CD4-positive, alpha-beta T cell treated with Interleukin-12 subunit alpha and Interleukin-12 subunit beta, for 1 hour (primary cell): Measurements from ENCODE around the gene TEC.

ENCODE experiments used
- DNase-seq: peaks from one replicate; pipeline ENCODE4 v3.0.0-alpha.2; 2020

The TEC gene

DNA sequence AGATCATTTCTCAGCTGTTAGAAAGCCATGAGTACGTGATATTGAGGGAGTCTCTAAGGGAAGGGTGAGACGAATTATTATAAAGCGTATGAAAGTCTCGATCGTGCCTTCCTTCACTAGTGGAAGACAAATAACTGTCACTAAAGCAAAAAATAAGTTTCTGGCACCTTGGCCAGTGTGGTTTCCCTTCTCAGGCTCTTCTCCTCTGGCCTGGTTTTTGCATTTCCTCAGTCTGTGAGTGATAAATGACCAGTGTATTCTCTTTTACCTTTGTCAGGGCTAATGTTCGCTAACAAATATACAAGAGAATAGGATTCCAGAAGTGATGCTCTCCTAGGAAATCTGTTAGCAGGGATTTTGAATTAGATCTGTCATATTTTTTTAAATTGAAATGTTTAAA lies 155.2 kb downstream of the TEC start:
- no peak for DNase-seq

DNA sequence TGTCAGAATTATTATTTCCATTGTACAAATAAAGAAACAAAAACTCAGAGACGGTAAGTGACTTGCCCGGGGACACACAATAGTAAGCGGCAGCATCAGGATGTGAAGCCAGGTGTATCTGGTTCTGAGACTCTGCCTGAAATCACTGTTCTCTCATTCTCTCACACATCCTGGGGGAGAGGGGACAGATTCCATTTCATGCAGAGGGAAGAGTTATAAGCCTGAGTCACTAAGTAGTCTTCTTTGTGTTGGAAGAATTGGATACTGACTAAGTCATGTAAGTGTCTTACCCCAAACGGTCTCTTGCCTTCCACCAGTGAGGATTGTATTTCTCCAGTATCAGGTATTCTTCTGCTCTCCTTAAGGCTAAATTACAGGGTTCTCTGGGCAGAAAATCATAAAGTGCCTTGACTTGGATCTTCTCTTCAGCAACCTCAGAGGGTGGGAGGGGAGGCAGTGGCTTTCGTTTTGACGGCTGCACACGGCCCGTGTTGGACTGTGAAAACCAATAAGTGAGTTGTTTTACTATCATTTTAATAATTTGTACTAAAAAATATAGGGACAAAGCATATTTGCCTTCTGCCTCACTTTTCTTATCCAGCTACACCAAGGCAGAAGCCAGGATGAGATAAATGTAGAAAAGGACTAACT lies 157.5 kb downstream of the TEC start:
- peak; percentile 19 for DNase-seq

GRCh38 chr4:48110452-48110978 lies 159.1 kb downstream of the TEC start:
- DNase-seq: no peak

DNA sequence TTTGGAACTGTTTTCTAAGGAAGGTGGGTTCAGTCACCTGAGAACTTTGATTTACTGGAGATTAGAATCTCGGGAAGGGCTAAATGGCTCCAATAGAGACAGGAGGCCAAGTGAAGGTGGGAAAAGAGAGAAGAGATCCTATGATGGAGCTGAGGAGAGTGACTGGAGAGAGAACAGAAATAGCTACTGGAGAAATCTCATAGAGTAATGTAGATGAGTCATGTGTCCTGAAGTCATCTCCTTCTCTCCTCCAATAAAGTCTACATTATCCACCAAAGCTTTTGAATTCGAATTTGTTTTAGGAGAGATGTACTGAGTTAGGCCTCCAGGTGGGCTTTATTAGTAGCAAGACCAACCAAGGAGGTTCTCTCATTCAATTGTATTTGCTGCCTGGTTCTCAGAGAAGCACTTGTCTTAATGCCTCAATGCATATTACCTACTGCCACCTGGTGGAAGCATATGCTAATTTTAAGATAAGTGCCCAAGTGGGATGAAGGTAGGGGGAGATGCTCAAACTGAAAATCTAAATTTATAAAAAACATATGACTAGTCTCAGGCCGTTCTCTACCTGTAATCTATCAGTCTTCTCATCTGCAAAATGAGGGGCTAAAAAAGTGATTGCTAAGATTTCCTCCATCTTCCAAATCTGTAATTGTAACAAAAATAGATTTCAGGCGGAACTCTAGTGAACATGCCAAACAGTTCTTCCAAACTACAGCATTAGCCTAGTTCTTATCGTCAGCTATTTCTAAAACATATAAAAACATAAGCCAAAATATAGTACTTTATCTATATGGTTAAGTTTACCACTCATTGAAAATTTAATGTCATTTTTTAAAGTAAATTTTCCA lies 160.0 kb downstream of the TEC start:
- DNase-seq: peak; percentile 62

GRCh38 chr4:48108309-48109073 lies 161.1 kb downstream of the TEC start:
- DNase-seq: no peak

GRCh38 chr4:48105230-48105629 lies 164.4 kb downstream of the TEC start:
- DNase-seq: no peak

DNA sequence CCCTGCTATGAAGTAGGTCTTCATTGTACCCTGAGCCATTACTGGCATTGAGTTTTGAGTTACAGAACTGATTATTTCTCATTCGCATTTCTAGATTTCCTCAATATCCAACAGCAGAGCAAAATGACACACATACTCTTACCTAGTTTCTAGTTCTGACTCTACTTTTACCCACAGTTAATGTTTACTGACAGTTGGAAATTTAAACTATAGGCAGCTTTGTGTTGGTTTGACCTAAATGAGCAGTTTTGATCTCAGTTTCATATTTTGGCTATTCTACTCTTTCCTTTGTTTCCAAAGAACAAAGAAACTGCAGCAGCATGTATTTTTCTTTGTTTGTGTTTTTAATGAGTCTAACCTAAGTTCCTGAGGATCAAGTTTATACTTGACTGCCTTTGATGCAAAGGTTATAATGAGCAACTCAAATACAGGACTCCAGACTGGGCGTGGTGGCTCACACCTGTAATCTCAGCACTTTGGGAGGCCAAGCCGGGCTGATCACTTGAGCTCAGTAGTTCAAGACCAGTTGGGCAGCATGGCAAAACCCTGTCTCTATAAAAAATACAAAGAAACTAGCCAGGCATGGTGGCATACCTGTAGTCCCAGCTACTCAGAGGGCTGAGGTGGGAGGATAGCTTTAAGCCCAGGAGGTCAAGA lies 166.0 kb downstream of the TEC start:
- DNase-seq: no peak

DNA sequence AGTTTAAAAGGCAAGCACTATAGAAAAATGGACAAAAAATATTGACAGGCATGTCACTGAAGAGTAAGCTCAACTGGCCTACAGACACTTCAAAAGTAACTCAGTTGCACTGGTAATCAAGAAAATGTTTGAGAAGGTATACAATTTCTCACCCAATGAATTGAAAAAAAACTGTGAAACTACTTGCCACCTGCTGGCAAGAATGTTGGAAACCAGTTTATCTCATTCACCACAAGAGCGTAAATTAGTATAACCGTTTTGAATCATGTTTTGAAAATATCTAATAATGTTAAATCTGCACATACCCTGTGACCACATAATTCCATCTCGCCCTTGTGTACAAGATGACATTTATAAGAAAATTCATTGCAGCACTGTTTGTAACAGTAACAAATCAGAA lies 167.3 kb downstream of the TEC start:
- DNase-seq: no peak

DNA sequence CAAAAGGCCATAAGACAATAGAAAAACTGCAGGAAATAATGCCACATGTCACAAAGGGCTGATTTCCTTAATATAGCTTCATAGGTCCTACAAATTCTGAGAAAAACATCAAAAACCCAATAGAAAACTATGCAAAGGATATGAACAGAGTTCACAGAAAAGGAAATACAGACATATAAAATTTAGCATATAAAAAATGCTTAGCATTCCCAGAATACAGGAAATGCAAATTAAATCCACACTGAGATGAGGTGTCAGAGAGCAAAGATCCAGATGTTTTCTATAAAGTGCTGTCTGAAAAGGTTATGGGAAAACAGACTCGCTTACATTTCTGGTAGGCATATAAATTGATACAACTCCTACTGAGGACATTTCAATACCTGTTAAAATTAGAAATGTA lies 169.4 kb downstream of the TEC start:
- DNase-seq: no peak

GRCh38 chr4:48095441-48095840 lies 174.2 kb downstream of the TEC start:
- DNase-seq: no peak

DNA sequence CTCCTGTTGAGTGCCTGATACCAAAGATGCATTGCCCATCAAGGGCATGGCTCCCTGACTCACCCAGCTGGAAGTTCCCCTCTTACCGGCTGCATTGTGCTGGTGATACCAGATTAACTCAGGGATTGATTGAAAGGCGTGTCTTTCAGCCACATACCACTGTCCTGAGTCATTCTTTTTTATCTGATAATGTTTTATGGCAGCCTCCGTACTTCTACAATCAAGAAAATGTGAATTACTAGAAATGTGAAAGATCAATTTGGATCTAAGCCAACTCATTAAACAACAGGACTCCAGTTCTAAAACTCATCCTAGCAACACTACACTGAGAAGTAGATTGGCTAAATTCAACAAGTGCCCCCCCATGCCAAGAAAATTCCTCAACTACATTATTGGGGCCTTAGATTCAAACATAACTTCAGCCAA lies 175.6 kb downstream of the TEC start:
- no peak for DNase-seq

- DNase-seq: no peak
Measured at GRCh38 chr4:48090621-48091020, 179.0 kb downstream of the TEC start.

- no peak for DNase-seq
Measured at GRCh38 chr4:48085821-48086589, 183.6 kb downstream of the TEC start.
